A549 (cell line): ENCODE measurements around the gene MAML2. TPM values are rescaled to one million over a fixed set of nuclear protein-coding genes. Genes with fewer than 3 reads are reported as not detected.

Experiments used
- ATAC-seq, 2 experiments: fragments of 200-7000 bp in 1 of 2; fragments of >200 bp in 1 of 2; cut with Nextera tagmentation in 1 of 2; cut with Tn5 transposase in 1 of 2; 3 replicates each; pipeline versions ENCODE4 v1.8.0 to v1.9.1; 2018 to 2020; ENCODE audit warnings: mild to moderate bottlenecking in 1 of 2, moderate library complexity in 1 of 2
- CTCF ChIA-PET: fragments of 300-600 bp; sonication (Branson Sonifier 250); formaldehyde crosslinking; extraction: SDS; loops from one replicate; lab custom pipeline; 2021; ENCODE audit warnings: antibody characterized with exemption, inconsistent platforms; lab: Yijun Ruan, JAX
- POLR2A ChIA-PET: fragments of 350-600 bp; formaldehyde crosslinking; extraction: SDS; loops from one replicate; lab custom pipeline; 2021; ENCODE audit warnings: antibody characterized with exemption, inconsistent platforms; lab: Yijun Ruan, JAX
- DNase-seq, 2 experiments: peaks; one replicate each; pipeline versions ENCODE4 v3.0.0 to v3.0.0-alpha.2; 2011 to 2016; ENCODE audit warnings: low read depth in 1 of 2, low spot score in 1 of 2
- FAIRE-seq: peaks from 2 replicates; lab custom pipeline; 2011; peaks lifted over from hg19 to GRCh38; lab: Jason Lieb, UNC
- H3K27ac ChIP-seq, 2 experiments: fragments of >200 bp; sonication (Bioruptor Twin); formaldehyde crosslinking; 3 replicates each; pipeline ENCODE4 v1.5.1; 2016 to 2017
- H3K4me1 ChIP-seq: fragments of >200 bp; sonication (Bioruptor Twin); formaldehyde crosslinking; 3 replicates; pipeline ENCODE4 v1.6.1; 2016
- H3K4me2 ChIP-seq: fragments of >200 bp; sonication (Bioruptor Twin); formaldehyde crosslinking; 3 replicates; pipeline ENCODE4 v1.6.1; 2016
- H3K4me3 ChIP-seq: fragments of >200 bp; sonication (Bioruptor Twin); formaldehyde crosslinking; 3 replicates; pipeline ENCODE4 v1.5.1; 2016
- H3K9me3 ChIP-seq: fragments of >200 bp; sonication (Bioruptor Twin); formaldehyde crosslinking; 3 replicates; pipeline ENCODE4 v1.6.1; 2016
- BHLHE40 ChIP-seq: IDR thresholded peaks from 2 replicates; pipeline ENCODE4 v1.6.1; 2012; ENCODE audit warnings: low read depth, low read length, inconsistent platforms
- CBX2 ChIP-seq: fragments of 200-600 bp; sonication (generic); IDR thresholded peaks from 2 replicates; pipeline ENCODE4 v1.6.1; 2016; ENCODE audit warnings: low read depth, mild to moderate bottlenecking, borderline replicate concordance
- CHD4 ChIP-seq: fragments of 200-600 bp; sonication (generic); IDR thresholded peaks from 2 replicates; pipeline ENCODE4 v1.6.1; 2016; ENCODE audit warnings: antibody characterized with exemption, mild to moderate bottlenecking, borderline replicate concordance
- EHMT2 ChIP-seq: fragments of 200-600 bp; sonication (generic); IDR thresholded peaks from 2 replicates; pipeline ENCODE4 v1.6.1; 2016; ENCODE audit warnings: antibody characterized with exemption, low read depth, mild to moderate bottlenecking, moderate library complexity
- ESRRA ChIP-seq: fragments of 150-350 bp; IDR thresholded peaks from 2 replicates; pipeline ENCODE4 v1.6.1; 2014; ENCODE audit warnings: mild to moderate bottlenecking, low read length, borderline replicate concordance
- FOSL2 ChIP-seq, 2 experiments: fragments of 450-650 bp in 1 of 2; fragments of >200 bp in 1 of 2; sonication (Bioruptor Twin) in 1 of 2; formaldehyde crosslinking; IDR thresholded peaks; 2 replicates each; pipeline versions ENCODE4 v1.5.0 to v1.6.1; 2016 to 2020; ENCODE audit warnings: mild to moderate bottlenecking in 1 of 2, moderate library complexity in 1 of 2
- HDAC2 ChIP-seq: fragments of 200-600 bp; sonication (generic); IDR thresholded peaks from 2 replicates; pipeline ENCODE4 v1.6.1; 2016
- HOXB13 ChIP-seq: fragments of 250-450 bp; sonication (Bioruptor Pico); IDR thresholded peaks from 2 replicates; pipeline ENCODE4 v1.5.0; 2020; ENCODE audit warnings: low read depth, mild to moderate bottlenecking, moderate library complexity
- HOXB5 ChIP-seq: fragments of 250-450 bp; sonication (Bioruptor Pico); IDR thresholded peaks from 2 replicates; pipeline ENCODE4 v1.5.0; 2020; ENCODE audit warnings: mild to moderate bottlenecking, moderate library complexity
- JUNB ChIP-seq: fragments of >200 bp; sonication (Bioruptor Twin); formaldehyde crosslinking; IDR thresholded peaks from 2 replicates; pipeline ENCODE4 v1.6.1; 2016
- KDM5A ChIP-seq: fragments of 200-600 bp; sonication (generic); IDR thresholded peaks from 2 replicates; pipeline ENCODE4 v1.6.1; 2016; ENCODE audit warnings: antibody characterized with exemption, mild to moderate bottlenecking
- MAZ ChIP-seq: fragments of 150-350 bp; IDR thresholded peaks from 2 replicates; pipeline ENCODE4 v1.6.1; 2014; ENCODE audit warnings: antibody characterized with exemption, low read depth, low read length, borderline replicate concordance
- MYC ChIP-seq: IDR thresholded peaks from 2 replicates; pipeline ENCODE4 v1.6.1; 2012; ENCODE audit warnings: mild to moderate bottlenecking, inconsistent platforms, low read length, improper control_type of control experiment, borderline replicate concordance
- NPAS2 ChIP-seq: fragments of 250-450 bp; sonication (Bioruptor Pico); IDR thresholded peaks from 2 replicates; pipeline ENCODE4 v1.8.0; 2022; ENCODE audit warnings: mild to moderate bottlenecking, moderate library complexity, borderline replicate concordance
- PHF8 ChIP-seq: fragments of 200-600 bp; sonication (generic); IDR thresholded peaks from 2 replicates; pipeline ENCODE4 v1.6.1; 2016; ENCODE audit warnings: low read depth, mild to moderate bottlenecking, antibody characterized with exemption, moderate library complexity, borderline replicate concordance
- POLR2A ChIP-seq: IDR thresholded peaks from 2 replicates; pipeline ENCODE4 v1.6.1; 2012; ENCODE audit warnings: mild to moderate bottlenecking, low read length
- RFX5 ChIP-seq: fragments of 450-650 bp; IDR thresholded peaks from 2 replicates; pipeline ENCODE4 v1.7.1; 2014; ENCODE audit warnings: antibody characterized with exemption, mild to moderate bottlenecking, moderate library complexity
- SREBF2 ChIP-seq: fragments of 450-650 bp; IDR thresholded peaks from 2 replicates; pipeline ENCODE4 v1.6.1; 2014; ENCODE audit warnings: mild to moderate bottlenecking, moderate library complexity
- TP53 ChIP-seq: fragments of 250-450 bp; sonication (Bioruptor Pico); IDR thresholded peaks from 2 replicates; pipeline ENCODE4 v1.5.0; 2021; ENCODE audit warnings: mild to moderate bottlenecking, moderate library complexity
- ZNF302 ChIP-seq: fragments of 250-450 bp; sonication (Bioruptor Pico); IDR thresholded peaks from 2 replicates; pipeline ENCODE4 v1.9.0; 2021; ENCODE audit warnings: inconsistent platforms, mild to moderate bottlenecking, moderate library complexity
- ZSCAN20 ChIP-seq: fragments of 250-450 bp; sonication (Bioruptor Pico); IDR thresholded peaks from 2 replicates; pipeline ENCODE4 v1.8.0; 2022; ENCODE audit warnings: mild to moderate bottlenecking, moderate library complexity
- WGBS: methylation state at CpG from one replicate; pipeline ENCODE4 v1.1.6; 2017; ENCODE audit errors: missing lambda C conversion rate; 5-methylcytosine and 5-hydroxymethylcytosine counted together
- polyA plus RNA-seq, 4 experiments: library from polyadenylated mRNA; depleted of rRNA in 3 of 4; stranded (reverse); fragments of >200 nt; fragmentation: RNase III in 1 of 4; extraction: RNeasy Plus Mini Kit Qiagen cat#74134 plus additional on column Dnase treatment in 1 of 4; gene quantifications; 2 replicates in 3 of 4; 3 replicates in 1 of 4; pipeline ENCODE4 v1.2.3, GENCODE V29; 2011 to 2017
- TF ChIP-seq, protein P1 (sequence below): fragments of 250-450 bp; sonication (Bioruptor Pico); IDR thresholded peaks from 2 replicates; pipeline ENCODE4 v1.5.0; 2021; ENCODE audit warnings: mild to moderate bottlenecking, moderate library complexity, borderline replicate concordance
- TF ChIP-seq, protein P2 (sequence below): fragments of 150-350 bp; IDR thresholded peaks from 2 replicates; pipeline ENCODE4 v1.6.1; 2014; ENCODE audit warnings: low read depth, mild to moderate bottlenecking, low read length
- TF ChIP-seq, protein P3 (sequence below): IDR thresholded peaks from 2 replicates; pipeline ENCODE4 v1.6.1; 2012
- TF ChIP-seq, protein P4 (sequence below): fragments of 250-450 bp; sonication (Bioruptor Pico); IDR thresholded peaks from 2 replicates; pipeline ENCODE4 v1.5.0; 2020; ENCODE audit warnings: low read depth, mild to moderate bottlenecking, moderate library complexity

The MAML2 gene
- polyA plus RNA-seq, 2 of the 4 experiments (the other 2 are of a cell fraction): 1.5 to 2.5 TPM

DNA sequence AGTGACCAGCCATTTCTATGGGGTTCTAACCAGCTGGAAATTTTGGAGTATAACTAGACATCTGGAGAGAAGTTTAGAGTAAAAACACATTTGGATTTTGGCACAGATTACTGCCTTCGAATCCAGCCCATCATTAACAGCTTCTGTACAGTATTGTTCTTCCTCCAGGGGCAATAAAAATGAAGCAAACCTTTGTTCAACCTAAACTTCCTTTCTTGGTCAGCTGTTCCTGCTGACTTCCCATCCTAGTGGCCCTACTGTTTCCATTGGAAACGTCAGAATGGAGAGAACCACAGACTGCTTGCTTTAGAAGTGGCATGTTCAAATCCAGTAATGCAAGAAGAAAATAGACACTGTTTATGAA lies 215.4 kb downstream of the MAML2 start:
- FAIRE-seq (no peak), DNase-seq (no peak), ATAC-seq (no peak)
- WGBS: 34% methylated on average over 2 of the region's 2 CpGs
- POLR2A ChIA-PET: no interaction called here
- Histone ChIP-seq H3K9me3 (no peaks in the 10 kb centered on the region), H3K4me3 (no peak overlapping the region), H3K4me1 (peaks cover 12% of the 10 kb centered on the region), H3K4me2 (no peak overlapping the region), H3K27ac (no peak overlapping the region)
- TF ChIP-seq KDM5A (no peak), HOXB13 (CRISPR knock-in tag) (no peak), RFX5 (no peak), HOXB5 (CRISPR knock-in tag) (no peak), CBX2 (no peak), MYC (no peak), CHD4 (no peak), BHLHE40 (no peak), FOSL2 (IDR thresholded peaks at IDR 0.05) (no peak), FOSL2 (CRISPR knock-in tag; IDR thresholded peaks at IDR 0.05) (no peak), ESRRA (no peak), EHMT2 (no peak)
- TF ChIP-seq, protein P1, sequence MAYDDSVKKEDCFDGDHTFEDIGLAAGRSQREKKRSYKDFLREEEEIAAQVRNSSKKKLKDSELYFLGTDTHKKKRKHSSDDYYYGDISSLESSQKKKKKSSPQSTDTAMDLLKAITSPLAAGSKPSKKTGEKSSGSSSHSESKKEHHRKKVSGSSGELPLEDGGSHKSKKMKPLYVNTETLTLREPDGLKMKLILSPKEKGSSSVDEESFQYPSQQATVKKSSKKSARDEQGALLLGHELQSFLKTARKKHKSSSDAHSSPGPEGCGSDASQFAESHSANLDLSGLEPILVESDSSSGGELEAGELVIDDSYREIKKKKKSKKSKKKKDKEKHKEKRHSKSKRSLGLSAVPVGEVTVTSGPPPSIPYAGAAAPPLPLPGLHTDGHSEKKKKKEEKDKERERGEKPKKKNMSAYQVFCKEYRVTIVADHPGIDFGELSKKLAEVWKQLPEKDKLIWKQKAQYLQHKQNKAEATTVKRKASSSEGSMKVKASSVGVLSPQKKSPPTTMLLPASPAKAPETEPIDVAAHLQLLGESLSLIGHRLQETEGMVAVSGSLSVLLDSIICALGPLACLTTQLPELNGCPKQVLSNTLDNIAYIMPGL (CRISPR knock-in tag): no peak
- TF ChIP-seq, protein P2, sequence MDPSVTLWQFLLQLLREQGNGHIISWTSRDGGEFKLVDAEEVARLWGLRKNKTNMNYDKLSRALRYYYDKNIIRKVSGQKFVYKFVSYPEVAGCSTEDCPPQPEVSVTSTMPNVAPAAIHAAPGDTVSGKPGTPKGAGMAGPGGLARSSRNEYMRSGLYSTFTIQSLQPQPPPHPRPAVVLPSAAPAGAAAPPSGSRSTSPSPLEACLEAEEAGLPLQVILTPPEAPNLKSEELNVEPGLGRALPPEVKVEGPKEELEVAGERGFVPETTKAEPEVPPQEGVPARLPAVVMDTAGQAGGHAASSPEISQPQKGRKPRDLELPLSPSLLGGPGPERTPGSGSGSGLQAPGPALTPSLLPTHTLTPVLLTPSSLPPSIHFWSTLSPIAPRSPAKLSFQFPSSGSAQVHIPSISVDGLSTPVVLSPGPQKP: no peak
- CTCF ChIA-PET: interaction anchor here (1.0 kb wide), 1 partner anchor 10 kb away, joined by 3 read pairs; no protein-coding TSS in a partner anchor

DNA sequence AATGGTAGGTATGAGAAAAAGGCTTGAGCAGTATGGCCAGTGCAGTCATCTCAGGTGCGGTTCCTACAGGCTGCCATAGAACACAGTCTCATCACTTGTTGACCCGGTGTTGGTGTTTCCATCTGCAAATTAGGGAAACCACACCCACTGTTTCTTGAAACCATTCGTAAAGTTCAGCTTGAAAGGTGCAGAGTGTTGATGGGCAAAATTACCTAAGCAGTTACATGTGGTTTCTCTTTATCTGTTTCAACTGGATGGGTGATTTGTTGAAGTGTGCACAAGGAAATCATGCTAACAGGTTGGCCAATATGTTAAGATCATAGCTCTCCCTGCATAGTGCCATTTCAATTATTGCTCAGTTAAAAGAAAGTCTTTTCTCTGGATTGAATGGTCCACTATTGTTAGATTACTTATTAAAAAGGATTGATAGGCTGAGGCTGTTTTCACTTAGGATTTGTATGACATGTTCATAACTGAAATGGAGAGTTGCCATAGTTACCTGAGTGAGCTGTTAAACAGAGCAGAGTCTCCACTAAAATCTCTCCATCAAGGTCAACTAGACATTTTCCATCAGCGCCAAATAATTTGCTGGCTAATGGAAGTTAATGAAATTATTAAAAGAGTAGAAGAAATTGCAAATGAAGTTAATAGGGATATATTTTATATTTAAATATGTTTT lies 215.9 kb downstream of the MAML2 start:
- ChIA-PET POLR2A (no interaction called here), CTCF (interaction anchor here (1.0 kb wide), 1 partner anchor 11 kb away, joined by 3 read pairs; no protein-coding TSS in a partner anchor)
- Histone ChIP-seq H3K4me3 (no peak overlapping the region), H3K27ac (no peak overlapping the region), H3K4me2 (no peak overlapping the region), H3K9me3 (no peaks in the 10 kb centered on the region), H3K4me1 (peaks cover 6% of the 10 kb centered on the region)
- DNase-seq (no peak), FAIRE-seq (no peak), ATAC-seq (no peak)
- 73% methylated on average over 4 of the region's 4 CpGs for WGBS
- TF ChIP-seq ZSCAN20 (CRISPR knock-in tag): no peak
- no peak for TF ChIP-seq POLR2A
- TF ChIP-seq ZNF302 (CRISPR knock-in tag): no peak
- no peak for TF ChIP-seq MAZ
- TF ChIP-seq, protein P3, sequence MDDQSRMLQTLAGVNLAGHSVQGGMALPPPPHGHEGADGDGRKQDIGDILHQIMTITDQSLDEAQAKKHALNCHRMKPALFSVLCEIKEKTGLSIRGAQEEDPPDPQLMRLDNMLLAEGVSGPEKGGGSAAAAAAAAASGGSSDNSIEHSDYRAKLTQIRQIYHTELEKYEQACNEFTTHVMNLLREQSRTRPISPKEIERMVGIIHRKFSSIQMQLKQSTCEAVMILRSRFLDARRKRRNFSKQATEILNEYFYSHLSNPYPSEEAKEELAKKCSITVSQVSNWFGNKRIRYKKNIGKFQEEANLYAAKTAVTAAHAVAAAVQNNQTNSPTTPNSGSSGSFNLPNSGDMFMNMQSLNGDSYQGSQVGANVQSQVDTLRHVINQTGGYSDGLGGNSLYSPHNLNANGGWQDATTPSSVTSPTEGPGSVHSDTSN: no peak
- no peak for TF ChIP-seq RFX5
- TF ChIP-seq EHMT2: no peak
- TF ChIP-seq TP53: no peak
- TF ChIP-seq PHF8: no peak
- TF ChIP-seq JUNB: no peak
- no peak for TF ChIP-seq NPAS2 (CRISPR knock-in tag)
- TF ChIP-seq, protein P4, sequence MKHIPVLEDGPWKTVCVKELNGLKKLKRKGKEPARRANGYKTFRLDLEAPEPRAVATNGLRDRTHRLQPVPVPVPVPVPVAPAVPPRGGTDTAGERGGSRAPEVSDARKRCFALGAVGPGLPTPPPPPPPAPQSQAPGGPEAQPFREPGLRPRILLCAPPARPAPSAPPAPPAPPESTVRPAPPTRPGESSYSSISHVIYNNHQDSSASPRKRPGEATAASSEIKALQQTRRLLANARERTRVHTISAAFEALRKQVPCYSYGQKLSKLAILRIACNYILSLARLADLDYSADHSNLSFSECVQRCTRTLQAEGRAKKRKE: no peak
- TF ChIP-seq BHLHE40: no peak
- TF ChIP-seq SREBF2: no peak
- no peak for TF ChIP-seq HDAC2
